Raji (cell line): ENCODE results near the gene OR51S1.

Experiments
- POLR2A ChIP-seq: IDR thresholded peaks from 2 replicates; pipeline ENCODE4 v1.6.1; 2011; ENCODE audit warnings: low read depth, low read length, control low read depth; ENCODE audit not compliant: insufficient read depth

The OR51S1 gene, protein sequence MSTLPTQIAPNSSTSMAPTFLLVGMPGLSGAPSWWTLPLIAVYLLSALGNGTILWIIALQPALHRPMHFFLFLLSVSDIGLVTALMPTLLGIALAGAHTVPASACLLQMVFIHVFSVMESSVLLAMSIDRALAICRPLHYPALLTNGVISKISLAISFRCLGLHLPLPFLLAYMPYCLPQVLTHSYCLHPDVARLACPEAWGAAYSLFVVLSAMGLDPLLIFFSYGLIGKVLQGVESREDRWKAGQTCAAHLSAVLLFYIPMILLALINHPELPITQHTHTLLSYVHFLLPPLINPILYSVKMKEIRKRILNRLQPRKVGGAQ

DNA sequence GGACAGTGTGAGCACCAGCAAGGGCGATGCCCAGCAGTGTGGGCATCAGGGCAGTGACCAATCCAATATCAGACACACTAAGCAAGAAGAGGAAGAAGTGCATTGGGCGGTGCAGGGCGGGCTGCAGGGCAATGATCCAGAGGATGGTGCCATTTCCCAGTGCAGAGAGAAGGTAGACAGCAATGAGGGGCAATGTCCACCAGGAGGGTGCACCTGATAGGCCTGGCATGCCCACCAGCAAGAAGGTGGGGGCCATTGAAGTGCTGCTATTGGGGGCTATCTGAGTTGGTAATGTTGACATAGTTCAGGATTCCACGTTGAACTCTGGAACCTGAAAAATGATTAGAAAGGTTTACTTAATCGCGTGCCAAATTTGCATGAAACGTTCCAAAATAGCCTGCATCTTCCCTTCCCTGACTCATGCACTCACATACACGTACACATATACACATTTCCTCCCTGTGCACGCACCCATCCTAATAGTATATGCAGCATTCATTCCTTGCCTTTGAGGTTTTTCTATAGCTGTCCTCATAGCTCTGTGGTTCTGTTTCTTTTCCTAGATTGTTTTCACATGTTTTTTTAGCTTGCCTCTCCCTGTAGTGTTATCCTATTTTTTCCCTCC, at the start of gene OR51S1:
Gene OR51S1, minus strand, starts transcription at position 301 of the 625 bp plus-strand sequence. Its CDS starts 0 bp downstream, at position 301.
- no peak for TF ChIP-seq POLR2A

DNA sequence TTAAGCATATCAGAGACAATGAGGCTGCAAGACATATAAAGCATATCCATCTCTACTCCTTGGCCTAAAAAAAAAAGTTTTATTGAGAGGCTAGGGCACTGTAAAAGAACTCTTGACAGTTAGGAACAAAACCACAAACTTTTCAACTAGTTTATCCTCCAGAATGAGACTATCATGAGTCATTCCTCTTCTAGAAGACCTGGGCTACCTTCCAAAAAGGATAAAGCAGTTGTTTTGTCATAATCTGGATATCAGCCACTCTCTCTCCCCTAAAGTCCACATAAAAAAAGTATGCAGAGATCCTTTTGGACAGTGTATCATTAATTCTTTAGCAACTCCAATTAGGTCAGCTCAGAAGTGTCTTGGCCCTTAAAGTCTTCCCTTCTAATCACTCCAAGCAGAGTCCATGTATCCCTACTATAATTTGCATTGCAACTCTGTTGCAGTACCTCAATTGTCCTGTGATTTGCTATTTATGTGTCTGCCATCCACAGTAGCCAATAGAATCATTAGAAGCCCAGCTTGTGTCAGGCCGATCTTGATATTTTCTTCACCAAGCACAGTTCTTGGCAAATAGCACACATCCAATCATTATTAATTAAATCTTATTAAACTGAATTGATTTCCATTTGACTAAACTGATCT, 43.1 kb upstream of the OR51S1 start:
- TF ChIP-seq POLR2A = no peak

DNA sequence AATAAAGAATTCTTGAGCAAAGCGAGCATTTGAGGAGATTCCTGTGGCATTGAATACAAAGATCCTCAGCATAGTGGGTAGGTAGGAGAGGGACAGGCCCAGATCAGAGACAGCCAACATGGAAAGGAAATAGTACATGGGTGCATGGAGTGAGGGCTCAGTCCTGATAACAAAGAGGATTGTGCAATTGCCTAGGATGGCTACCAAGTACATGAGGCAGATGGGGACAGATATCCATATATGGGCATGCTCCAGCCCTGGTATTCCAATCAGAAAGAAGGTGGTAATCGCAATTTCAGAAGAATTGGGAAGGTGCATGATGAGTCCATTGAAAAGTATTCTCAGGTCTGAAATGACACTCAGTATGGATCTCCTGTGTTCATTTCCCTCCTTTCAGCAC, 41.3 kb upstream of the OR51S1 start:
- TF ChIP-seq POLR2A = no peak

DNA sequence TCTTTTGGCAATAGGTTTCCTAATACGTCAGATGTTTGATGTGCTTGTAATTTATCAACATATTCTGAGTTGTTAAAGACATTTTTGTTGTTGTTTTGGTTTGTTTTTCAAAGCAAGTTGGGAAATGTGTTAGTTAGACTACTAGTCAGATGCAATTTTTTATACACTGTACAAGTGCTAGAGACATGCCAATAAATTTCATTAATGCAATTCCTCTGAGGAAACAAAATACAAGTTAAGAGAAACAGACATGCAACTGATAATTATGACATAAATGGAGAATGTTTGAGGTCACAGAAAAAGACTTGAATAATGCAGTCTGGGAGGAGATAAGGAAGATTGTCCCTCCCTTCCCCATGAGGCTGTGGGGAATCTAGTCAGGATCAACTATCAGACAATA, 38.6 kb upstream of the OR51S1 start:
- TF ChIP-seq POLR2A = no peak

DNA sequence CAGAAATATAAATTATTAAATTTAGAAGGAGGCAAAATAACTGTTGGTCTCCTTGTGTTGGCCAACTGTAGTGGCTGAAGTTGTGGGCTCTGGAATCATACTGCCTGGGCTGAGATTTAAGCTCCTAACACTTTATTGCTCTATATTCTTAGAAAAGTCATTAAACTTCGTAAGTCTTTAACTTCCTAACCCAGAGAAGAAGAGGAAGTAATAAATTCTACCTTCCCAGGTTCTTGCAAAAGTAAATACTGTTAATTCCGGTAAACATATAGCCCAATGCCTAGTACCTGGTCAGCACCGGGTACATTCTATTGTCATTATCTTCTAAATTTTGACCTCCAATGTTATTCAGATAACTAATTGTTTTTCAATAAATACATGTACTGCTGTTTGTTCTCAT, 37.2 kb upstream of the OR51S1 start:
- TF ChIP-seq POLR2A = no peak

DNA sequence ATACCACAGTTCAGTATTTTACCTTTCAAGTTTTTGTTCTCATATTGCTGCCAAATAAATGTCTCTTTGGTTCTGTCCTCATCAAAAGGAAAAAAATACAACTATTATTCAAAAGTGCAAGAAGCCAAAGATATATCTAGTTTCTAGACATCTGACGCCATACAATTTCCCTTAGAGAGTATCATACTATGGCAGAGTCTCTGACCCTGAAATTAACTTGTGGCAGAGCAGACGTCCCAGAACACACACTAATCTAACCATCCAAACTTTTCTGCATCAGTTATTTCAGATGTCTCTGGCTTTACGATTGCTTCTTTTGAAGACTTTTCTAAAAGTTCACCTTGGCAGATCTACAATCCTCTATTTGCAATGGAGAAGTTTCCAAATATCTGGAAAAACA, 35.4 kb upstream of the OR51S1 start:
- TF ChIP-seq POLR2A = no peak

DNA sequence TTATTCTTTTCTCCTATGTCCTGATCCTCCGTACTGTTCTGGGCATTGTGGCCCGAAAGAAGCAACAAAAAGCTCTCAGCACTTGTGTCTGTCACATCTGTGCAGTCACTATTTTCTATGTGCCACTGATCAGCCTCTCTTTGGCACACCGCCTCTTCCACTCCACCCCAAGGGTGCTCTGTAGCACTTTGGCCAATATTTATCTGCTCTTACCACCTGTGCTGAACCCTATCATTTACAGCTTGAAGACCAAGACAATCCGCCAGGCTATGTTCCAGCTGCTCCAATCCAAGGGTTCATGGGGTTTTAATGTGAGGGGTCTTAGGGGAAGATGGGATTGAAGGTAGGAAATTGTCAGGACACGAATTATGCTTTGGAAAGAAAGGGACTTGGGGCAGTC, 33.5 kb upstream of the OR51S1 start:
- no peak for TF ChIP-seq POLR2A

DNA sequence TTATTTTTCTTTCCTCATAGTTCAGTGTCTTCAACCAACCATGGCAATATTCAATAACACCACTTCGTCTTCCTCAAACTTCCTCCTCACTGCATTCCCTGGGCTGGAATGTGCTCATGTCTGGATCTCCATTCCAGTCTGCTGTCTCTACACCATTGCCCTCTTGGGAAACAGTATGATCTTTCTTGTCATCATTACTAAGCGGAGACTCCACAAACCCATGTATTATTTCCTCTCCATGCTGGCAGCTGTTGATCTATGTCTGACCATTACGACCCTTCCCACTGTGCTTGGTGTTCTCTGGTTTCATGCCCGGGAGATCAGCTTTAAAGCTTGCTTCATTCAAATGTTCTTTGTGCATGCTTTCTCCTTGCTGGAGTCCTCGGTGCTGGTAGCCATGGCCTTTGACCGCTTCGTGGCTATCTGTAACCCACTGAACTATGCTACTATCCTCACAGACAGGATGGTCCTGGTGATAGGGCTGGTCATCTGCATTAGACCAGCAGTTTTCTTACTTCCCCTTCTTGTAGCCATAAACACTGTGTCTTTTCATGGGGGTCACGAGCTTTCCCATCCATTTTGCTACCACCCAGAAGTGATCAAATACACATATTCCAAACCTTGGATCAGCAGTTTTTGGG, 33.0 kb upstream of the OR51S1 start, which contains the start of gene OR51T1:
Gene OR51T1, plus strand, starts transcription at position 41 of the 641 bp plus-strand sequence. Its CDS starts 0 bp downstream, at position 41.
- TF ChIP-seq POLR2A = no peak

DNA sequence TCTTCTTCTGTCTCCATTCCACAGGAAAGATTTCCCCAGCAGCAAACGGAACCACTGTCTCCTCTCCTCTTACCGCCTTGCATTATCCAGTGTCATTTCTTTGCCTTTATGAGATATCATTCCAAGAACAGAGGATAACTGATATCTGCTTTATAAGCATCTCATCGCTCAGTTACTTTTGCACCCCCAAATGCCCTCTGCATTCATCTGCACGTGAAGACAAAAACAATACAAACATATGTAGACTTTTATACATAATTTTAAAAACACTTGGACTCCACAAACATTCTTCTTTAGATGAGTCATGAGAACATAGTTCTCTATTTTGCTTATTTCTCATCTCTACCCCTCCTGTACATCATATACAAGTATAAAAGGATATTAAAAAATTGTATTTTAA, 32.2 kb upstream of the OR51S1 start:
- TF ChIP-seq POLR2A = no peak

DNA sequence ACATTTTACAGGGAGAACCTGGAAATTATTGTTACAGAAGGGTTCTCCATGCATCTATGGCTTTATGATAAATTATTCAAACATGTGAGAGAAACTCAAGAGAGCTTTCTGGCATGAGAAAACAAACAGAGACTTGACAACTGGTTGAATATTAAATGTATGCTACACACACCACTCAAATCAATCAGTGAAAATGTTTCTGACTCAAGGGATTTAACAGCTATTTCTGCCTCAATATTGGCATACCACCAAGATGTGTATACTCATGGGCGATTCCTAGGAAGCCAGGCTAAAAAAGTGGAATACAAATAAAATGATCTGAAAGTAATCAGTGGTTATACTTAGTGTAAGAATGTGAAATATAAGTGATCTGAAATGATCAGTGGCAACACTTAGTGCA, 16.8 kb upstream of the OR51S1 start:
- TF ChIP-seq POLR2A = no peak

DNA sequence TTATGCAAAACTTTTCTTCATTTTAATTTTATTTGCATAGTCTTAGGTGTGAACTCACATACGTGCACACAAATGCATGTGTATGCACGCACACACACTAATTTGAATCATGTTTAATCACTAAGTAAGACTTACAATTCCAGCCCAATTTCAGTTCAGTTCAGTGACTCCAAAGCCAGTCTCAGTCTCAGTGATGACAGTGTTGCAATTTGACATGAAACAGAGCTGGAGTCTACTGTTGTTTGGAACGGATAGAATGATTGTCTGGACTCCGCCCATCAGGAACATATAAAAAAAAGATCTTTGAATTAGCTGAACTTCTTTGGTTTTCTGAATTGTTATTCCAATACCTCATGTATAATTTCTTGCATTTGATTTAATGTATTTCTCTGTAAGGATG, 14.9 kb upstream of the OR51S1 start:
- no peak for TF ChIP-seq POLR2A

DNA sequence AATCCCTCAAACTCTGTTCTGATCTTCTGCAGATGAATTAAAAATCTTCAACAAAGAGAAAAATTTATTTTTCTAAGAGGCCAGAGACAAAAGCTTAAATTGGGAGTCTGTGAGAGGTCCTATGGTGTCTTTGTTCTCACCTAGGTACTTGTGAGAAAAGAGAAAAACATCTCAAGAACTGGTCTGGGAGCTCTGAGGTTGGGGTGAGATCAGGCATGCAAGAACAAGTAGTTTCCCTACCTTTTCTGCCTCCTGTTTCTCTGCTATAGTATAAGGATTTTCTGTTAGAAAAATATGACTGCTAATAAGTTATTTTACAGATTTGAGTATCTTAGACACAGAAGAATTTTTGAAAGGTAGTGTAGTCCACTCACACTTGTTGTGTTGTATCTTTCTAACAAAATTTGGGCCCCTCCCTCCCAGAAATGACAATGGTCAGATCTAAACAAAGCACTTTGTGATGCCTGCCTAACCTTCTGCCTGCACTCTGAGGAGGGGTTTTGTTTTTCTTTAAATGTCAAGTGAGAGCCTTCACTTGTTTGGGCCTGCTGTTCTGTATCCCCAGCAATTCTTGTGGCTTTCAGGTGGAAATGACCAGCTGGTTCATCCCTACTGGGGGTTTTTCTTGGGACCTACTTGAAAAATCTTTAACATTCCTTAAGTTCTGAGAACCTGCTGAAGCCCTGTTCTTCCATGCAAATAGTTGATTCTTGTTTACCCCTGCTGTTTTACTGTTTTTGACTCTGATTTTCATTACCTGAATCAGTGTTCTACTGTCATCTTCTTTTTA, 13.6 kb upstream of the OR51S1 start:
- TF ChIP-seq POLR2A = no peak

DNA sequence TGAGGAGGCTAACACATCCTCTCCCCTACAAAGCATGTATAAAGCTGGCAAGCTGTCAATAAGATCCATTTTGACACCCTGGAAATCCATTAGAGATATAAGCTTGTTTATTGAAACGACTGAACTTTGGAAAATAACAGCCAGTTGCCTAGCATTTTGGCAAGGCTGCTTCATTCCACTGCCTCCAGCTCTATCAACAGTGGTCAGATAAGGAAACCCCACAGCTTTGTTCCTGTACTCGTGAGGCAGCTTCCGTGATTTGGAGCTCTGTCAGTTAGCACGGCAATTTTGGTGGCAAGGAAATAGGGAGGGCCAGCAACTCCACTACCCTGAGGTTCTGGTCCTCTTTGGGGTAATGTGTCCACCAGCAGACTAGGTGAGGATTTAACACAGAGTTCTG, 2.0 kb upstream of the OR51S1 start:
- no peak for TF ChIP-seq POLR2A

DNA sequence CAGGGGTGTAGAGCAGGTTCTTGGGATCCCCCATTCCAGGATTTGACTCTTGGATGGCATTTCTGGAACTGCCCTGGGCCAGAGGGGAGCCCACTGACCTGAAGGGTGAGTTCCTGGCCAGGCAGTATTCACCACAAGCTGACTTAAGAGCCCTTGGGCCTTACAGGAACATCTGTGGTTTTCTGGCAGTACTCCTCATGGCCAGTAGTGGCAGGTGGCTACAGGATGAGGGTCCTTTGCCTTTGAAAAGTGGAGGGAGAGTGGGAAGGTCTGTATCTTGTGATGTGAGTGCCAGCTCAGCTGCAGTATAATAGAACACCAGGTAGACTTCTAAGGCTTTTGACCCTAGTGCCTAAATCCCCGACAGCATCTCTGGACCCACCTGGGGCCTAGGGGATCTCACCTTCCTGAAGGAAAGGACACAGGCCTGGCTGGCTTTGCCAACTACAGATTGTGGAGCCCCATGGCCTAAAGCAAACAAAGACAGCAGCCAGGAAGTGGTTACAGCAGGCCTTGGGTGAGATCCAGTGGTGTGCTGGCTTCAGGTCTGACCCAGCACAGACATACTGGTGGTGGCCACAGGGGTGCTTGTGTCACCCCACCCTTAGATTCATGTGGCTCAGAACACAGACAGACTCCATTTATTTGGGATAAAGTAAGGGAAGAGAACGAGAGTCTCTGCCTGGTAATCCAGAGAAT, 9.0 kb downstream of the OR51S1 start:
- TF ChIP-seq POLR2A = no peak
